HepG2 (cell line): ENCODE measurements around the gene TNS4. TPM values are rescaled to one million over a fixed set of nuclear protein-coding genes. Genes with fewer than 3 reads are reported as not detected.
A peak's percentile ranks its signal among the peaks of the same experiment; 100 is the strongest.

Experiments
- ATRX ChIP-seq: sonication (generic); formaldehyde crosslinking; IDR thresholded peaks from 2 replicates; pipeline ENCODE4 v1.4.0; 2020; ENCODE audit warnings: missing genetic modification reagents, borderline replicate concordance
- BRCA1 ChIP-seq: sonication (generic); formaldehyde crosslinking; IDR thresholded peaks from 2 replicates; pipeline ENCODE4 v1.4.0; 2020; ENCODE audit warnings: missing genetic modification reagents
- CHD4 ChIP-seq: fragments of 200-600 bp; sonication (generic); IDR thresholded peaks from 2 replicates; pipeline ENCODE4 v1.7.0; 2017; ENCODE audit warnings: mild to moderate bottlenecking, low read length, borderline replicate concordance
- DNMT3B ChIP-seq: conservative IDR thresholded peaks from 2 replicates; pipeline ENCODE4 v1.6.1; 2016; ENCODE audit warnings: missing biosample characterization, control low read depth
- PHF20 ChIP-seq: sonication (generic); formaldehyde crosslinking; IDR thresholded peaks from 2 replicates; pipeline ENCODE4 v1.5.0; 2020; ENCODE audit warnings: mild to moderate bottlenecking, missing genetic modification reagents
- RFX1 ChIP-seq: fragments of 450-650 bp; IDR thresholded peaks from 2 replicates; pipeline ENCODE4 v1.6.1; 2017
- SETDB1 ChIP-seq: sonication (generic); formaldehyde crosslinking; IDR thresholded peaks from 2 replicates; pipeline ENCODE4 v1.5.1; 2020; ENCODE audit warnings: missing genetic modification reagents, mild to moderate bottlenecking, borderline replicate concordance
- SYNCRIP ChIP-seq: fragments of 200-400 bp; formaldehyde crosslinking; IDR thresholded peaks from 2 replicates; pipeline ENCODE4 v1.6.1; 2018; ENCODE audit warnings: mild to moderate bottlenecking, low read depth, low read length; ENCODE audit not compliant: insufficient read depth
- TBP ChIP-seq: sonication (generic); formaldehyde crosslinking; IDR thresholded peaks from 2 replicates; pipeline ENCODE4 v1.5.0; 2020; ENCODE audit warnings: missing genetic modification reagents
- ZC3H4 ChIP-seq: sonication (generic); formaldehyde crosslinking; IDR thresholded peaks from 2 replicates; pipeline ENCODE4 v1.4.0; 2020; ENCODE audit warnings: missing genetic modification reagents, borderline replicate concordance
- ZFX ChIP-seq: sonication (generic); formaldehyde crosslinking; IDR thresholded peaks from 2 replicates; pipeline ENCODE4 v1.4.0; 2020; ENCODE audit warnings: mild to moderate bottlenecking, low read depth, missing genetic modification reagents, moderate library complexity
- ZNF282 ChIP-seq: fragments of 450-650 bp; IDR thresholded peaks from 2 replicates; pipeline ENCODE4 v1.6.1; 2018; ENCODE audit not compliant: partially characterized antibody
- ZNF317 ChIP-seq: sonication (generic); formaldehyde crosslinking; IDR thresholded peaks from 2 replicates; pipeline ENCODE4 v1.5.0; 2020; ENCODE audit warnings: mild to moderate bottlenecking, missing genetic modification reagents
- ZNF33B ChIP-seq: sonication (generic); formaldehyde crosslinking; IDR thresholded peaks from 2 replicates; pipeline ENCODE4 v1.5.1; 2020; ENCODE audit warnings: mild to moderate bottlenecking, missing genetic modification reagents
- ZNF616 ChIP-seq: sonication (generic); formaldehyde crosslinking; IDR thresholded peaks from 2 replicates; pipeline ENCODE4 v1.5.0; 2020; ENCODE audit warnings: low read depth, mild to moderate bottlenecking, missing genetic modification reagents
- ZNF75D ChIP-seq: sonication (generic); formaldehyde crosslinking; IDR thresholded peaks from 2 replicates; pipeline ENCODE4 v1.8.1; 2023; ENCODE audit warnings: missing genetic modification reagents, mild to moderate bottlenecking, borderline replicate concordance
- ZNF768 ChIP-seq: sonication (generic); formaldehyde crosslinking; IDR thresholded peaks from 2 replicates; pipeline ENCODE4 v1.4.0; 2020; ENCODE audit warnings: missing genetic modification reagents
- polyA plus RNA-seq, 8 experiments: library from polyadenylated mRNA; depleted of rRNA in 3 of 8; stranded (reverse) in 7 of 8; unstranded in 1 of 8; fragments of >200 nt; fragmentation: Illumina TruSeq in 4 of 8; extraction: Trizol in 4 of 8; gene quantifications; 2 replicates each; pipeline versions ENCODE4 v1.2.1 to v1.2.3, GENCODE V29; 2011 to 2016; ENCODE audit warnings: low read depth in 4 of 8, missing spikeins in 1 of 8, mixed read lengths in 1 of 8; ENCODE audit not compliant: insufficient read depth in 1 of 8
- total RNA-seq, 5 experiments: library from RNA; depleted of rRNA; stranded (reverse); fragments of >200 nt; fragmentation: Illumina TruSeq; extraction: Trizol; gene quantifications; 2 replicates each; pipeline ENCODE4 v1.2.3, GENCODE V29; 2016; ENCODE audit warnings: low read depth in 1 of 5
- TF ChIP-seq, protein P1 (sequence below): sonication (generic); formaldehyde crosslinking; IDR thresholded peaks from 2 replicates; pipeline ENCODE4 v1.4.0; 2020; ENCODE audit warnings: missing genetic modification reagents, borderline replicate concordance
- TF ChIP-seq, protein P2 (sequence below): IDR thresholded peaks from 2 replicates; pipeline ENCODE4 v1.6.1; 2016
- TF ChIP-seq, protein P3 (sequence below): sonication (generic); formaldehyde crosslinking; IDR thresholded peaks from 2 replicates; pipeline ENCODE4 v1.5.0; 2020; ENCODE audit warnings: mild to moderate bottlenecking, missing genetic modification reagents, borderline replicate concordance

The TNS4 gene
- total and polyA plus RNA-seq, 2 of the 13 experiments (the other 11 are each of a cell fraction or from before 2014, with no cell fraction given), result 0.58 to 2.1 TPM

DNA sequence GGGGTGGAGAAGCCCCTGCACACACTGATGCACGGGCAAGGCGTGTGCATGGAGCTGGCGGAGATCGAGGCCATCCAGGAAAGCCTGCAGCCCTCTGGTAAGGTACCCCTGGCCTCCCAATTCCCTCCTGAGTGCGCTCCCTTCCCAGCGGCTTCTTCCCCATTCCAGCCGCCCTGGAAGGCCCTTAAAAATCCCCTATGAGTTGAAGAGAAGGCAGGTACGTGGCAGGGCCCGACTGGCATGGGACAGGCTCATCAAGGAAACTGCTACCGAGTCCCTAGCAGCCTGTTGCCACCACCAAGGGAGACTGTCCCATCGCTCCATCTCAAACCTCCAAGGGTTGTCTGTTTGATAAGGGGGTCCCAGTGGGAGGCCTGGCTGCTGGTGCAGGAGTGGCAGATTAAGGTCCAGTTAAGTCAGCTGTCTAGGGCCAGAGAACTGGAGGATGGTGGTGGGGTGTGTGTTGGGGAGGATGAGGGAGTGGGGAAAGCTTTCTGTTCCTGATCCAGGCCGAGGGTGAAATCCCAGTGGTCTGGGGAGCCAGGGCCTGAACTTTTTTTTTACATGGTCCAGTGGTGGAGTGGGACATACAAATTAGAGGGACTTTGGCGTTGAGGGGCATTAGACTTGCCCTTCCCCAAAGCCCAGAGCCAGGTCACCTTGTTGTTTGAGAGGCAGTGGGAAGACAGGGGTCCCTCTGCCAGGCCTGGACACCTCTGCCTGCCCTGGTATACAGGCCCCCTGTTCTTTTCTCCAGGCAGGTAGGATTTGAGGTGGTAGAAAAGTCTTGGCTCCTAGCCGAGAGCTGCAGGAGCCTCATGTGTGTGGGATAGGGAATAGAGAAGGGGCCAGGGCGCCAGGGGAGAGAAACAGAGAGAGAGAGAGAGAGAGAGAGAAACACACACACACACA, 57.2 kb downstream of the TNS4 start (continued):
- no peak for TF ChIP-seq ATRX (CRISPR knock-in tag)
- no peak for TF ChIP-seq PHF20 (CRISPR knock-in tag)
- TF ChIP-seq ZNF768 (CRISPR knock-in tag), result no peak
- TF ChIP-seq, protein P1, sequence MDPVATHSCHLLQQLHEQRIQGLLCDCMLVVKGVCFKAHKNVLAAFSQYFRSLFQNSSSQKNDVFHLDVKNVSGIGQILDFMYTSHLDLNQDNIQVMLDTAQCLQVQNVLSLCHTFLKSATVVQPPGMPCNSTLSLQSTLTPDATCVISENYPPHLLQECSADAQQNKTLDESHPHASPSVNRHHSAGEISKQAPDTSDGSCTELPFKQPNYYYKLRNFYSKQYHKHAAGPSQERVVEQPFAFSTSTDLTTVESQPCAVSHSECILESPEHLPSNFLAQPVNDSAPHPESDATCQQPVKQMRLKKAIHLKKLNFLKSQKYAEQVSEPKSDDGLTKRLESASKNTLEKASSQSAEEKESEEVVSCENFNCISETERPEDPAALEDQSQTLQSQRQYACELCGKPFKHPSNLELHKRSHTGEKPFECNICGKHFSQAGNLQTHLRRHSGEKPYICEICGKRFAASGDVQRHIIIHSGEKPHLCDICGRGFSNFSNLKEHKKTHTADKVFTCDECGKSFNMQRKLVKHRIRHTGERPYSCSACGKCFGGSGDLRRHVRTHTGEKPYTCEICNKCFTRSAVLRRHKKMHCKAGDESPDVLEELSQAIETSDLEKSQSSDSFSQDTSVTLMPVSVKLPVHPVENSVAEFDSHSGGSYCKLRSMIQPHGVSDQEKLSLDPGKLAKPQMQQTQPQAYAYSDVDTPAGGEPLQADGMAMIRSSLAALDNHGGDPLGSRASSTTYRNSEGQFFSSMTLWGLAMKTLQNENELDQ (CRISPR knock-in tag), result no peak
- TF ChIP-seq ZNF33B (CRISPR knock-in tag), result no peak
- no peak for TF ChIP-seq ZNF282
- no peak for TF ChIP-seq SYNCRIP
- no peak for TF ChIP-seq BRCA1
- no peak for TF ChIP-seq TBP (CRISPR knock-in tag)
- TF ChIP-seq DNMT3B (CRISPR knock-in tag), result no peak
- TF ChIP-seq ZC3H4 (CRISPR knock-in tag), result no peak
- TF ChIP-seq ZNF75D (CRISPR knock-in tag), result 0 out of 2 replicates have a peak, but pooled peaks have one; percentile 74
- peak; percentile 7; the same call in 1 of the 2 replicates for TF ChIP-seq ZFX (CRISPR knock-in tag)
- 0 out of 2 replicates have a peak, but pooled peaks have one; percentile 37 for TF ChIP-seq ZNF317 (CRISPR knock-in tag)
- TF ChIP-seq CHD4, result no peak
- TF ChIP-seq SETDB1 (CRISPR knock-in tag), result no peak
- no peak for TF ChIP-seq RFX1
- TF ChIP-seq, protein P2, sequence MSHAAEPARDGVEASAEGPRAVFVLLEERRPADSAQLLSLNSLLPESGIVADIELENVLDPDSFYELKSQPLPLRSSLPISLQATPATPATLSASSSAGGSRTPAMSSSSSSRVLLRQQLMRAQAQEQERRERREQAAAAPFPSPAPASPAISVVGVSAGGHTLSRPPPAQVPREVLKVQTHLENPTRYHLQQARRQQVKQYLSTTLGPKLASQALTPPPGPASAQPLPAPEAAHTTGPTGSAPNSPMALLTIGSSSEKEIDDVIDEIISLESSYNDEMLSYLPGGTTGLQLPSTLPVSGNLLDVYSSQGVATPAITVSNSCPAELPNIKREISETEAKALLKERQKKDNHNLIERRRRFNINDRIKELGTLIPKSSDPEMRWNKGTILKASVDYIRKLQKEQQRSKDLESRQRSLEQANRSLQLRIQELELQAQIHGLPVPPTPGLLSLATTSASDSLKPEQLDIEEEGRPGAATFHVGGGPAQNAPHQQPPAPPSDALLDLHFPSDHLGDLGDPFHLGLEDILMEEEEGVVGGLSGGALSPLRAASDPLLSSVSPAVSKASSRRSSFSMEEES (CRISPR knock-in tag), result no peak
- TF ChIP-seq, protein P3, sequence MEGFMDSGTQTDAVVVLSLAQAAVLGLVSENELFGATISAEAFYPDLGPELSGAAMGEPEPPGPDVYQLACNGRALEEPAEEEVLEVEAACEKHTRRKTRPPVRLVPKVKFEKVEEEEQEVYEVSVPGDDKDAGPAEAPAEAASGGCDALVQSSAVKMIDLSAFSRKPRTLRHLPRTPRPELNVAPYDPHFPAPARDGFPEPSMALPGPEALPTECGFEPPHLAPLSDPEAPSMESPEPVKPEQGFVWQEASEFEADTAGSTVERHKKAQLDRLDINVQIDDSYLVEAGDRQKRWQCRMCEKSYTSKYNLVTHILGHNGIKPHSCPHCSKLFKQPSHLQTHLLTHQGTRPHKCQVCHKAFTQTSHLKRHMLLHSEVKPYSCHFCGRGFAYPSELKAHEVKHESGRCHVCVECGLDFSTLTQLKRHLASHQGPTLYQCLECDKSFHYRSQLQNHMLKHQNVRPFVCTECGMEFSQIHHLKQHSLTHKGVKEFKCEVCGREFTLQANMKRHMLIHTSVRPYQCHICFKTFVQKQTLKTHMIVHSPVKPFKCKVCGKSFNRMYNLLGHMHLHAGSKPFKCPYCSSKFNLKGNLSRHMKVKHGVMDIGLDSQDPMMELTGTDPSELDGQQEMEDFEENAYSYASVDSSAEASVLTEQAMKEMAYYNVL, result 0 out of 2 replicates have a peak, but pooled peaks have one; percentile 17
- no peak for TF ChIP-seq ZNF616 (CRISPR knock-in tag)
- TF ChIP-seq, all 625 proteins: peak for 56
